IgD-negative memory B cell (primary cell): ENCODE measurements around the gene MAD1L1. TPM values are rescaled to one million over a fixed set of nuclear protein-coding genes. Genes with fewer than 3 reads are reported as not detected.
A peak's percentile ranks its signal among the peaks of the same experiment; 100 is the strongest.

Source experiments
- H3K27ac Mint-ChIP-seq, 3 donors: one replicate each; pipeline ENCODE4 v1.8.0; 2020 to 2022; ENCODE audit warnings: mild to moderate bottlenecking in 3 of 3, mixed read lengths in 3 of 3, moderate library complexity in 1 of 3
- H3K27me3 Mint-ChIP-seq: one replicate; pipeline ENCODE4 v1.8.0; 2021; ENCODE audit warnings: mixed read lengths
- H3K36me3 Mint-ChIP-seq: one replicate; pipeline ENCODE4 v1.8.0; 2020; ENCODE audit warnings: mild to moderate bottlenecking, mixed read lengths
- H3K4me1 Mint-ChIP-seq, 3 donors: one replicate each; pipeline ENCODE4 v1.8.0; 2020 to 2022; ENCODE audit warnings: mixed read lengths in 3 of 3, mild to moderate bottlenecking in 1 of 3
- H3K4me3 Mint-ChIP-seq, 4 donors: one replicate each; pipeline ENCODE4 v1.8.0; 2020 to 2022; ENCODE audit warnings: mild to moderate bottlenecking in 4 of 4, mixed read lengths in 4 of 4, moderate library complexity in 3 of 4
- H3K9me3 Mint-ChIP-seq, 3 donors: one replicate each; pipeline ENCODE4 v1.8.0; 2020 to 2021; ENCODE audit warnings: mixed read lengths in 3 of 3, mild to moderate bottlenecking in 1 of 3
- polyA plus RNA-seq: library from polyadenylated mRNA; unstranded; fragments of 300-500 nt; fragmentation: Illumina TruSeq; gene quantifications from one replicate; pipeline ENCODE4 v1.2.3, GENCODE V29; 2021

Gene MAD1L1
- polyA plus RNA-seq, 1 donor from 2014 or later = 133 TPM

DNA sequence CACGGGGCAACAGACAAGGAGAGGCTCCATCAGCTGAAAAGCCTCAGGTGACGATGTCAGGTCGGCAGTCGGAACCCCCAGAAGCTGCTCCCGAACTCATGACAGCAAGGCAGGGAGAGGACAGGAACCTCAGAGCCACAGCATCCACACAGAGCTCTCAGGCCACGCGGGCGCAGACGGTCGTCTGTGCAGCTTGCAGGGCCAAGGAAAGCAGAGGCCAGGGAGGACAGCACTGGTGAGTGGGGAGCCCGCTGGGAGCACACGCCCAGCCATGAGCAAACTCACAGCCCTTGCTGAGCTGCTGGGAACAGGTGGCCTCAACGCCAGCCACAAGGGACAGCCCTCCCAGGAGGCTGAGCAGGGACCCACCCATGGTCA lies 138.9 kb downstream of the MAD1L1 start:
- Mint-ChIP-seq H3K9me3 (no peaks in the 10 kb centered on the region), H3K4me3 (peak overlapping the region in 1 of 4 donors; percentile 9), H3K27me3 (no peaks in the 10 kb centered on the region), H3K4me1 (peaks cover 8 to 14% (median 12%) of the 10 kb centered on the region in 3 donors), H3K36me3 (peaks cover 5% of the 10 kb centered on the region), H3K27ac (peak overlapping the region in 1 of 3 donors; percentile 46)

DNA sequence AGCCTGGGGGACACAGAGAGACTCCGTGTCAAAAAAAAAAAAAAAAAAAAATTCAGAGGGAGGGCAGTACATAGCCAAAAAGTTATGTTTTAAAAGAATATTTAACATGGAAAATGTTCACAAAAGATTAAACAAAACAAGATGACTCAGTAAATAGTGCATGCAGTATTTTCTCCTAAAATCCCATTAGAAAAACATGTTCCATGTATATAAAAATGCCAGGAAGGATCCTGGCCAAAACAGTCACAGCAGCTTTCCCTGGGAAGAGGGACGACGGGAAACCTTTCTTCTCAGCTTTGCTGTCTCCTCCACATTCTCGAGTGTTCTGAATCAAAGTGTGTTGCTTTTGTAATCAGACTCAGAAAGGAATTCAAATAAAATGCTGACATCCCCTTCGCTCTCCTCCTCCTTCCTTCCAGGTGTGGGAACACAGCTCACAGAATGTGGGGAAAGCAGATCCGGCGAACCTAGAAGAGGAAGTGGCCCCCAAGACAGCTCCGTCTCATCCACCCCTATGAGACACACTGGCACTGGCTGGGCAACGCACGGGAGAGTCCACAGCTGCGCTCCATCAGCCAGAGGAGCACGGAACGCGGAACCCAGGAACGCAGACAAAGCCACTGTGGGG lies 139.4 kb downstream of the MAD1L1 start:
- Mint-ChIP-seq H3K27me3 (no peaks in the 10 kb centered on the region), H3K4me3 (peak overlapping the region in 1 of 4 donors; percentile 9), H3K27ac (peak overlapping the region in 1 of 3 donors; percentile 46)

DNA sequence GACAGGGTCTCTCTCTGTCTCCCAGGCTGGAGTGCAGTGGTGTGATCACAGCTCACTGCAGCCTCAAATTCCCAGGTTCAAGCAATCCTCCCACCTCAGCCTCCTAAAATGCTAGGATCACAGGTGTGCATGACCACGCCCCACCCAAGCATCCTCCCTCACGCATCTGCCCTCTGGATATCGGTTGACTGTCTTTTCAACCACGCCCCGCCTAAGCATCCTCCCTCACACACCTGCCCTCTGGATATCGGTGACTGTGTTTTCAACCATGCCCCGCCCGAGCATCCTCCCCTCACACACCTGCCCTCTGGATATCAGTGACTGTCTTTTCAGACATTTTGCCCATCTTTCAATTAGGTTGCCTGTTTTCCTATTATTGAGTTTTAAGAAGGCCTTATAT lies 140.5 kb downstream of the MAD1L1 start:
- Mint-ChIP-seq H3K4me3 (no peak overlapping the region), H3K27ac (peak overlapping the region; percentile 7 to 70 (median 40)), H3K27me3 (no peaks in the 10 kb centered on the region), H3K4me1 (peaks cover 3 to 8% (median 4%) of the 10 kb centered on the region in 3 donors), H3K36me3 (peaks cover 6% of the 10 kb centered on the region), H3K9me3 (no peaks in the 10 kb centered on the region)

More for the DNA sequence above, 139.4 kb downstream of the MAD1L1 start:
- Mint-ChIP-seq H3K36me3 (peaks cover 5% of the 10 kb centered on the region), H3K9me3 (no peaks in the 10 kb centered on the region), H3K4me1 (peaks cover 7 to 10% (median 8%) of the 10 kb centered on the region in 3 donors)

DNA sequence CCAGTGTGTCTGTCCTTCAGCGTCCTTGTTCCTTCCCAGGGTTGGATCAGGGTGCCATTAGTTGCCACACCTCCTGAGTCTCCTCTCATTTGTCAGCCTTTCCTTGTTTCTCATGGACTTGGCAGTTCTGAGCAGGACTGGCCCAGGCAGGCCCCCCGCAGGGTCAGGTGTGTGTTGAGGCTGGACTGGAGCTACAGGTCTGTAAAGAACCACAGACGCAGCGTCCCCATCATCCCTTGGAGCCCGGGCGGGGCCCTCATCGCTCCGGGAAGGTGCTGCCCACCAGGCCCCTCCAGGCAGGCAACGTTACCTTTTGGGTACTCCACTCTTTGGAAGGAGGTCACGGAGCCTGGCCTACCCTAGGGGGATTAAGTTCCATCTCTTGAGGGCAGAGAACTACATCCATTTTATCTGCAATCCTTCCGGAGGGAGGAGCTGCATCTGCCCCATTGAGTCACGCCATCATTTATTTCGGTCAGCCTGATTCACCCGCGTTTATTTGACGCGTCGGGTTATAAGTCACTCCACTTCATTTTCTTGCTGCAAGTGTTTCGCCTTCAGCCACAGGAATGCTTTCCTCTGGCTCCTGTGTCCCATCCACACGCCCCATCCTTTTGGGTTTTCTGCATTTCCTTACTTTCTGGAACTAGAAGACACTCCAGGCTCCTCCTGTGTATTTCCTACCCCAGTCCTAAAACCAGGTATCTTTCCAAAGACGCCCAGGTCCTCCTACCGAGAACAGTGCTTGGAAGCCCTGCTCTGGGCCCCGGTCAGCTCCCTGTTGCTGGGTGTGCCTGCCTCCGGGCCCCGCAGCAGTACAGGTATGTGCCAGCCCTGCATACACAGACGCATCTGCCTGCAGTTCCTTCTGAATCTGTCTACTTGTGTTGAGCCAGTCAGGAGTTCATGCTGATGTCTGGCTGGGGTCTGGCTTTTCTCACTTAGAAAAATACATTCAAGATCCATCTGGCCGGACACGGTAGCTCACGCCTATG lies 141.9 kb downstream of the MAD1L1 start:
- Mint-ChIP-seq H3K4me1 (peaks cover 2 to 8% (median 3%) of the 10 kb centered on the region in 3 donors), H3K36me3 (peaks cover 9% of the 10 kb centered on the region), H3K27ac (no peak overlapping the region), H3K9me3 (no peaks in the 10 kb centered on the region), H3K4me3 (no peak overlapping the region), H3K27me3 (no peaks in the 10 kb centered on the region)

DNA sequence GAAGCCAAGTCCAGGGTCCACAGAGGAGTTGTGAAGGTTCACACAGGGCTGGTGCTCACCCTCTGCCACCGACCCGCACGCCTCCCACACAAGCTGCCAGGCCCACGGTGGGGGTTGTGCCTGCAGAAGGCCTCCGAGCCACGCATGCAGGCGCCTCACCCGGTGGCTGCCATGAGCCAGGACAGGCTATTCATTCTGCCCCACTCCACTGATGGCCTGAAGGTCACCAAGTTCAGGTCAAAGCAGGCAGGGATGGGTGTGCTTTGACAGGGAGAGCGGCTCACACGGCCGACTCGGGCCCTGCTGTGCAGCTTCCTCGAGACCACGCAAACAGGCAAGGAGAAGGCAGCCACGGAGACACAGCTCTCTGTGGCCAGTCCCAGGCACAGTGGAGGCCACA lies 143.9 kb downstream of the MAD1L1 start:
- H3K36me3 Mint-ChIP-seq = peaks cover 12% of the 10 kb centered on the region
- no peaks in the 10 kb centered on the region for H3K9me3 Mint-ChIP-seq
- no peak overlapping the region for H3K4me3 Mint-ChIP-seq
- peaks cover 2 to 8% (median 3%) of the 10 kb centered on the region in 3 donors for H3K4me1 Mint-ChIP-seq
- H3K27me3 Mint-ChIP-seq = no peaks in the 10 kb centered on the region
- no peak overlapping the region for H3K27ac Mint-ChIP-seq

DNA sequence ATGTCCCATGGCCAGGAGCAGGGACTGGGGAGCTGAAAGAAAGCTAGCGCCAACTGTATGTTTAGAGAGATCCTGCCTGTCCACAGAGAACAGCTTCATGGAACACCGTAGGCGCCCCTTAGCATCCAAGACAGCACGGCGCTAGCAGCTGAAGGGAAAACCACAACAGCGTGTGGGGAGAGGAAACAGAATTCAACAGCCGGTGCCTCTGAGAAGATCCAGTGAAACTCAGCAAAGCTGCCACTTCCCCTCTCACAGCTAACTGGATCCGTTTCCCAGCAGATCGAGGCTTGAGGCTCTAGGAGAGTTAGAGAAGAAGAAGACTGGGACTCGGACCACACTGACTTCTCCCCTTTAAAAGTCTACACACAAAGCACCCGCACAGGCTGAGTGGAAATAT lies 145.0 kb downstream of the MAD1L1 start:
- no peak overlapping the region for H3K27ac Mint-ChIP-seq
- no peaks in the 10 kb centered on the region for H3K27me3 Mint-ChIP-seq
- no peaks in the 10 kb centered on the region for H3K9me3 Mint-ChIP-seq
- H3K36me3 Mint-ChIP-seq = peaks cover 9% of the 10 kb centered on the region
- H3K4me1 Mint-ChIP-seq = peaks cover 0 to 4% (median 1%) of the 10 kb centered on the region in 3 donors
- no peak overlapping the region for H3K4me3 Mint-ChIP-seq

DNA sequence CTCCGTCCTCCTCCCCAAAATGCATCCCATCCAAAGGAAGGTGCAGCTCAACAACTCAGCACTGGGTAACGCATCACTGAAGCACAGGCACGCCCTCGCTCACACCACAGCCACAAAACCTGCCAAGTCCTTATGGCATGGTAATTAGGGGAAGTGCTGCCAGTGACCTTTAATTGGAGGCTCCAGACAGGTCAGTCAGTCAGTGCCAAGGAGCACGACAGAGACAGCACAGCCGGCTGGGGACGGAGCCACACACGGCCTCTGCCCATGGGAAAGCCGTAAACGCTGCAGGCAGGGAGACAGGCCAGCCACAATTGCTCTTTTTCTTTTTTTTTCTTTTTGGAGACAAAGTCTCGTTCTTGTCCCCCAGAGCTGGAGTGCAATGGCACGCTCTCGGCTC lies 146.5 kb downstream of the MAD1L1 start:
- H3K27ac Mint-ChIP-seq = no peak overlapping the region
- H3K9me3 Mint-ChIP-seq = no peaks in the 10 kb centered on the region
- H3K4me3 Mint-ChIP-seq = no peak overlapping the region
- peaks cover 9% of the 10 kb centered on the region for H3K36me3 Mint-ChIP-seq
- no peaks in the 10 kb centered on the region for H3K27me3 Mint-ChIP-seq
- peaks cover 0 to 1% (median 0%) of the 10 kb centered on the region in 3 donors for H3K4me1 Mint-ChIP-seq

DNA sequence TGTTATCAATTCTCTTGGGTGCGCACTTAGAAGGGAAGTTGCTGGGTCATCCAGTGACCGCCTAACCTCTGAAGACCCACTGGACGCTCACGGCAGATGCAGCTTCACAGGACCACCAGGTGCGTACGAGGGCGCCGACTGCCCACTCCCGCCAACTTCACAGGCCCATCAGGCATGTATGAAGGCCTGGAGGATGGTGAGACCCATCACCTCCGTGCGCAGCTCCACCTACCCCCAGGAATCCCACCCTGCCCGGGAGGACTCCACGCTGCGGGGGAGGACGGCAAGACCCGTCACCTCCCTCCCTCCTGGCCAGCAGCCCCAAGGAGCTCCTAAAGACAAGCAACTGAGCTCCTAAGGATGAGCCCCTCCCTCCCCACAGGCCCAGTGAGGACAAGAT lies 146.9 kb downstream of the MAD1L1 start:
- Mint-ChIP-seq H3K4me1 (peaks cover 0 to 1% (median 0%) of the 10 kb centered on the region in 3 donors), H3K27ac (no peak overlapping the region), H3K27me3 (no peaks in the 10 kb centered on the region), H3K9me3 (no peaks in the 10 kb centered on the region), H3K36me3 (peaks cover 9% of the 10 kb centered on the region), H3K4me3 (no peak overlapping the region)

DNA sequence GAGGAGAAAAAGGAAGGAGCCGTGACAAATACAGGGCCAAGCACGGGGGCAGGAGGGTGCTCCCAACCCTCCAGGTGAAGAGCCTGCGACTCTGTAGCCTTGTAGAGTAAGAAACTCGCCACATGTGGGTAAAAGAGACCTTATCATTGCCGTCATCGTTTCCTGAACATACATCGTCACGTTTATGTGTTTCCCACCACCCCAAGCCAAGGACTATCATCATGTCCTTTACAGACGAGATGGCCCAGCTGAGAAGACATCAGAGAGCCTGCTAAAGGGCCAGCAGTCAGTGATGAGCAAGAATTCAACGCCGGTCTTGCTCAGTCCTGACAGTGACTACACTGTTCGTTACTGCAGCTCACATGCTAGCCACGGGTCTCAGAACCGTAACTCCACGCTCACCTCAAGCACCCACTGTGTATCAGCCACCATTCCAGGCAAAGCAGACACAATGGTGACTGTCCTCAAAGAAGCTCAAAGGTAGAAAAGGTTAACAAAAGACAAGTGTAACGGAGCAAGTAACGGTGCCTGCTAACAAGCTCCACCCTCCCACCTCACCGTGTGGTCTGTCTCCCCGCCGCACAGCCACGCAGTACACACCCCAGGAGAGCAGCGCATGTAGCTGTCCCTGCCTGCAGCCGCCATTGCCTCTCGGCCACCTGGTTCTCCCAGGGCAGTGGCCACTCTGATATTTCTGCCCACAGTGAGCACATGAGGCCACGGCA lies 147.8 kb downstream of the MAD1L1 start:
- Mint-ChIP-seq H3K9me3 (no peaks in the 10 kb centered on the region), H3K27ac (no peak overlapping the region), H3K4me3 (no peak overlapping the region), H3K36me3 (peaks cover 9% of the 10 kb centered on the region), H3K4me1 (peaks cover 0 to 1% (median 0%) of the 10 kb centered on the region in 3 donors), H3K27me3 (no peaks in the 10 kb centered on the region)

DNA sequence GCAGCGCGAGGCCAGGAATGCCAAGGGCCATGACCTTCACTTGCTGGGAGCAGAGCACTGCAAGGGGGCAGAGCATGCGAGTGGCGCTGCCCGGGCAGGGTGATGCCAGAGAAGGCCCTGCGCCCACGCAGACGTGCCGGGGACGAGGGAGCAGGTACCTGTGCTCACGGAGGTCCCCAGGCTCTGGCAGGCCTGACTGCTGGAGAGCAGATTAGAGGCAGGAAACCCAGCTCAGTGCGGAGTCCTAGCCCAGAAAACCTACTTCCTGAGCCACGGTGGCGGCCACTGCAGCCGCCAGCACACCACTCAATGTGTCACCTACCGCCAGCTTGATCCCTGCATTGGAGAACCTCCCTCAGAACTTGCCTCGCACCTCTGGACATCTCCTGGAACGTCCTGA lies 148.4 kb downstream of the MAD1L1 start:
- Mint-ChIP-seq H3K27ac (no peak overlapping the region), H3K9me3 (no peaks in the 10 kb centered on the region), H3K36me3 (peaks cover 8% of the 10 kb centered on the region), H3K4me1 (peaks cover 0 to under 1% (median 0%) of the 10 kb centered on the region in 3 donors), H3K27me3 (no peaks in the 10 kb centered on the region), H3K4me3 (no peak overlapping the region)

DNA sequence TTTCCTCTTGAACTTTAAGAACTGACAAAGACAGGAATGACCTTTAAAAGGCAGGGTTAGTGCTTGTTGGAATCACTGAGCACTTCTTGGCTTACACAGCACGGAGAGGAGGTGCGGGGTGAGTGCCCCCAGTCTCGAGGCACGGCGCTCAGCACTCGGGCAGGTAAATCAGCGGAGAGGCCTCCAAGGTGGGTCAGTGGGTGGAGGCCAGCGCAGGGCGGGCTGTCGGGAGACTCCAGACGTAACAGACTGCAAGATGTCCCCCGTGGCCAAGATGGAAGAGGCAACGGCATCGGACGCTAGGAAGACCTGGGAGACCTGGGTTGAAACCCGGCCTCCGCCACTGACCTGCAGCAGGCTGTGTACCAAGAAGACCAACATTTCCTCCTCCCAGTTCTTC lies 149.4 kb downstream of the MAD1L1 start:
- peak overlapping the region in 1 of 3 donors; percentile 90 for H3K27ac Mint-ChIP-seq
- no peaks in the 10 kb centered on the region for H3K4me1 Mint-ChIP-seq
- no peaks in the 10 kb centered on the region for H3K9me3 Mint-ChIP-seq
- no peak overlapping the region for H3K4me3 Mint-ChIP-seq
- no peaks in the 10 kb centered on the region for H3K27me3 Mint-ChIP-seq
- H3K36me3 Mint-ChIP-seq = peaks cover 8% of the 10 kb centered on the region

DNA sequence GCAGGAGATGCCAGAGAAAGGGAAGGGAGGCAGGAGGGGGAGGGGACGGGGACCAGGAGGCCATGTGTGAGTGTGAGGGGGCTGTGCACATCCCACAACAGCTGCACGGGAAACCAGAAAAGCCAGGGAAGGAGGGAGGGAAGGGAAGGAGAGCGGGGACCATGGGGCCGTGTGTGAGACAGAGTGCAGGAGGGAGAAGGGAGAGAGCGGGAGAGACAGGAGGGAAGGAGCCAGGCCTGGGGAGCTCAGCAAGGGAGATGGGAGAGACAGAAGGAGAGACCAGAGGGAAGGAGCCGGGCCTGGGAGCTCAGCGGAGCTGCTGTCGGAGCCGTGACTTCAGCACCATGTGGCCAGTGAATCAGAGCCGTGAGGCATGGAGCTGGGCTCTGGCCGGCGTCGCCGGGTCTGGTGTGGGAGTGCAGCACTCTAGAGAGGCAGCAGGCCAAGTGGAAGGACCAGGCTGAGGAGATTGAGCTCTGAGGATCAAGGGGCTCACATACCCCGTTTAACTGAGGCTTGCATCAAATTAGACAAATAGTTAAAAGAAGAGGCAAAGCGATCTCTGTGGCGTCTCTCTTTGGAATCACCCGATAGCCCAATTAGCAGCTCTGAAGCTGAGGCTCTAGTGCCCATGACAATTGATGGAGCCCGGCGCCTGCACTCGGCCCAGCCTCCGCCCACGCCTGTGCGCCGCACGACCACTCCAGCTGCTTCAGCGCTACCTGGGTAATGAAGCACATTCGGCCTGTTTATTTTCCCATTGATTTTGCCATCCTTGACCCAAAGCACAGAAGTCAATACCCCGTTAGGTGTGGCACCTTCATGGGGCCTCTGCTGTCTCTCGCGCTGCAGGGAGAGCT lies 150.4 kb downstream of the MAD1L1 start:
- Mint-ChIP-seq H3K27ac (no peak overlapping the region), H3K27me3 (no peaks in the 10 kb centered on the region), H3K36me3 (peaks cover 6% of the 10 kb centered on the region), H3K4me1 (no peaks in the 10 kb centered on the region), H3K9me3 (no peaks in the 10 kb centered on the region), H3K4me3 (no peak overlapping the region)

DNA sequence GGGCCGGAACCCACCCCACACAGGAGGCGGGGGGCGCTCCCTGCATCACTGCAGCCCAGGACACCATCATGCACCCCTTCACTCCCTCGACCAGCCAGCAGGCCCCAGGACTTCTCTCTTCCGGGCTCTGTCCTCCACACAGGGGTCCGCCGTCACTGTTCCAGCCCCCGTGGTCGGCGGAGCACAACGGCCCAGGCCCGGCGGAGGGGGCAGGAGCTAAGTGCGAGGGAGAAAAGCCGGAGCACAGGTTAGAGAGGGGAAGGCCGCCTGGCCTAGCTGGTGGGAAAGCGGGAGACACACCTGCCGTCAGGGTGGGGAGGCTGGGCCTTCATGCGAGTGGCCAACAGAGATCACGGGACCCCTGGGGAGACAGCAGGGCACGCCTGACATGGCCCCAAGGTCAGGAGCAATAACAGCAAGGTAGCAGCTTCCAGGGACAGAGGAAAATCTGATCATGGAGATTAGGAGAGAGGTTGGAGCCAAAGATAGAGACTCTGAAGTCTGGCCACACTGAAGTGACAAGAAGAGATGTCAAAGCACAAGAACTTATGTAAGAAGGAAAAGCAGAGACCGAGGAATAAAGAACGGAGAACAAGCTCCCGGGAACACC lies 151.1 kb downstream of the MAD1L1 start:
- Mint-ChIP-seq H3K27me3 (no peaks in the 10 kb centered on the region), H3K4me1 (peaks cover 0 to 3% (median 0%) of the 10 kb centered on the region in 3 donors), H3K4me3 (no peak overlapping the region), H3K9me3 (no peaks in the 10 kb centered on the region), H3K36me3 (peaks cover 6% of the 10 kb centered on the region), H3K27ac (no peak overlapping the region)

DNA sequence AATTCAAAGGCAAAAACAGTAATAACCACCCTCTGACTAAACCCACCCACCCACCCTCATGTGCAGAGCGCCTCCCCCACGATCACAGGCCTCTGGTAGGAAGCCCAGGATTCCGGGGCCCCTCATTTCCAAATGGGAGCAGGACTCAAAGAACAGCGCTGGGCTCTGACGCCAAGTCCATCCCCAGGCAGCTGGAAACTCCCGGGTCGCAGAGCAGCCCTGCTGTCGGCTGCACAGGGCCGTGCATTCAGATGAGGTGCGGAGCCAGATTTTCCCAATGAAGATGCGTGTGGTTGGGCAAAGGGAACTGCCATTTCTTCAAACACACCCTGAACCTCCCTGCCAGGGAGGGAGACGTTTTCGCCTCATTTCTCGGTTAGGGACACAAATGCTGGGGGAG lies 152.3 kb downstream of the MAD1L1 start:
- H3K4me3 Mint-ChIP-seq = no peak overlapping the region
- peak overlapping the region in 1 of 3 donors; percentile 47 for H3K27ac Mint-ChIP-seq
- no peaks in the 10 kb centered on the region for H3K27me3 Mint-ChIP-seq
- H3K4me1 Mint-ChIP-seq = peaks cover 0 to 3% (median 0%) of the 10 kb centered on the region in 3 donors
- peaks cover 5% of the 10 kb centered on the region for H3K36me3 Mint-ChIP-seq
- no peaks in the 10 kb centered on the region for H3K9me3 Mint-ChIP-seq
